ENCODE data around the gene GNG12.

GRCh38 chr1:67855444-67855843, 22.2 kb upstream of the GNG12 start:
- no peak for TF ChIP-seq CTCF (IDR thresholded peaks at IDR 0.05)
- TF ChIP-seq POLR2A (IDR thresholded peaks at IDR 0.05), result no peak
- no peak for TF ChIP-seq POLR2AphosphoS5 (IDR thresholded peaks at IDR 0.05; ENCODE audit: insufficient read depth in 1 of 2, low read depth in 1 of 2)
